Measurements from ENCODE around the gene CLDN20. TPM values are rescaled to one million over a fixed set of nuclear protein-coding genes. Genes with fewer than 3 reads are reported as not detected.
A peak's percentile ranks its signal among the peaks of the same experiment; 100 is the strongest.

Gene CLDN20
- total and polyA plus RNA-seq, 3 donors from 2014 or later: 0.26 TPM; not detected in 2

DNA sequence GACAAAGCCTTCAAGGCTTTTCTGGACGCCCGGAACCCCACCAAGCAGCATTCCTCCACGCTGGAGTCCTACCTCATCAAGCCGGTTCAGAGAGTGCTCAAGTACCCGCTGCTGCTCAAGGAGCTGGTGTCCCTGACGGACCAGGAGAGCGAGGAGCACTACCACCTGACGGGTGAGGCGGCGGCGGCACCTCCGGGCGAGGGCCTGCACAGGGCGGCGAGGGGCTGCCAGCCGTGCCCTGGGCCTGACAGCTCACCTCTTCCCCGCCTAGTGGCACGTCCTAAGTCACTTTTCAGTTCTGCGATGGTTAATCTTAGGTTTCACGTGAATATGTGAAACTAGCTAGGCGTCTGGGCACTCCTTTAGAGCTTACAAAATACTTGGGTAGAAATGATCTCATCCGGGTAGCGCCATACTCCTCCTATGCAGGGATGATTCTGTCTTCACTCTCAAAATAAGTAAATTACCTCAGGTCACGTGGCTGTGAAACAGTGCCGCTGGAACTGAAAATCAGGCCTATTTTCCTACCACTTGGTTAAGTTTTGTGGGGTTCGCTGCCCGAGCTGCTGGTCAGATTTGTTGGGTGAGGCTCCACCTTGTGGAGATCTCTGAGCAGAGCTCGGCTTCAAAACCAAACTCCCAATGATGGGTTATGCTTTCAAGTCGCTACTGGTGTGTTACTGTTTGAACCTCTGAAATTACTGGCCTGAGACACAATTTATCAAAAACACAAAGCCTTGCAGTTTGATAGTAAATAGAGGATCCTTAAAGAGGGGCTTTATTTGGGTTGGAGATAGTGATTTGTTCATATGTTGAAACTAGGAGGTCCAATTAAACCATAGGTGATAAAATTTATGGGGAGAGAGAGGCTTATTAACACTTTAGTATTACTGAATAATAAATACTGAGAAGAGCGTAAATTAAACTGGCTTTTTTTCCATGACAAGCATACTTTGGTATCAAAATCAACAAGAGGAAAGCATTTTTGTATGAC is 15.5 kb upstream of the CLDN20 start:
- H3K27me3 ChIP-seq: no peaks in the 10 kb centered on the region
- TF ChIP-seq, protein P1, sequence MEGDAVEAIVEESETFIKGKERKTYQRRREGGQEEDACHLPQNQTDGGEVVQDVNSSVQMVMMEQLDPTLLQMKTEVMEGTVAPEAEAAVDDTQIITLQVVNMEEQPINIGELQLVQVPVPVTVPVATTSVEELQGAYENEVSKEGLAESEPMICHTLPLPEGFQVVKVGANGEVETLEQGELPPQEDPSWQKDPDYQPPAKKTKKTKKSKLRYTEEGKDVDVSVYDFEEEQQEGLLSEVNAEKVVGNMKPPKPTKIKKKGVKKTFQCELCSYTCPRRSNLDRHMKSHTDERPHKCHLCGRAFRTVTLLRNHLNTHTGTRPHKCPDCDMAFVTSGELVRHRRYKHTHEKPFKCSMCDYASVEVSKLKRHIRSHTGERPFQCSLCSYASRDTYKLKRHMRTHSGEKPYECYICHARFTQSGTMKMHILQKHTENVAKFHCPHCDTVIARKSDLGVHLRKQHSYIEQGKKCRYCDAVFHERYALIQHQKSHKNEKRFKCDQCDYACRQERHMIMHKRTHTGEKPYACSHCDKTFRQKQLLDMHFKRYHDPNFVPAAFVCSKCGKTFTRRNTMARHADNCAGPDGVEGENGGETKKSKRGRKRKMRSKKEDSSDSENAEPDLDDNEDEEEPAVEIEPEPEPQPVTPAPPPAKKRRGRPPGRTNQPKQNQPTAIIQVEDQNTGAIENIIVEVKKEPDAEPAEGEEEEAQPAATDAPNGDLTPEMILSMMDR (IDR thresholded peaks at IDR 0.05): peak in 2 of 3 experiments; percentile 40 to 41
- TF ChIP-seq POLR2A (IDR thresholded peaks at IDR 0.05): no peak
- H3K4me1 ChIP-seq: no peaks in the 10 kb centered on the region
- H3K27ac ChIP-seq: no peak overlapping the region
- no peak overlapping the region for H3K4me3 ChIP-seq
- 77 to 79% methylated on average over 18 to 30 of the region's 30 CpGs for WGBS, 2 donors
- H3K9me3 ChIP-seq: no peaks in the 10 kb centered on the region
- intact Hi-C loops (cut with DNase I; ENCODE audit: low total_unique reads): loop anchor here (10.0 kb wide), 1 partner anchor 64 kb away; no protein-coding TSS in a partner anchor
- H3K36me3 ChIP-seq (ENCODE audit: low read depth, missing control alignments): no peaks in the 10 kb centered on the region
- peak; percentile 56 for DNase-seq

DNA sequence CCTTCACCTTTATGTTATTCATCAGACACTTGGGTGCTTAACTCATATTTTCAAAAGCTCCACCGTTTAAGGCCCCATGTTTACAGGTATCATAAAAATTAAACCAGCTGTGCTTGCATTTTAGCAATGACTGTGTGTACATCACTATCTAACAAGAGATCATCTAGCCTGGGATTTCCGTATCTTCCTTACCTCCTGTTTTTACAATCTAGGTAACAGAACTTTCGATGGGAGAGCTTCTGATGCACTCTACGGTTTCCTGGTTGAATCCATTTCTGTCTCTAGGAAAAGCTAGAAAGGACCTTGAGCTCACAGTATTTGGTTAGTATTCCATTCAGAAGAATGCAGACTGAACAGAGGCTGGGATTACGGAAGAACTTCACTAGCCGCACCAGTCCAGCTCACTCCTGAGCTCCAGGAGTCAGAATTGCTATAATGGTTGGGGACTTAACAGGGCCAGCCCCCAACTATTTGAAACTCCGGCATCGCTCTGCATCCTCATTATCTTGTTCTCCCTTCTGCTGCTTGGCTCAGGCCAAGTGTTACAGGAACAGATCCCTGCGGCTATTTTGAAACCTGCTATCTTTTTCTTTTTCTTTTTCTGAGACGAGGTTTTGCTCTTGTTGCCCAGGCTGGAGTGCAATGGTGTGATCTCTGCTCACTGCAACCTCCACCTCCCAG is 13.0 kb upstream of the CLDN20 start:
- no peak for TF ChIP-seq POLR2A (IDR thresholded peaks at IDR 0.05)
- TF ChIP-seq, protein P1 (IDR thresholded peaks at IDR 0.05): no peak
- Histone ChIP-seq H3K27me3 (no peaks in the 10 kb centered on the region), H3K9me3 (no peaks in the 10 kb centered on the region), H3K4me3 (no peak overlapping the region), H3K36me3 (ENCODE audit: low read depth, missing control alignments) (no peaks in the 10 kb centered on the region), H3K4me1 (no peaks in the 10 kb centered on the region), H3K27ac (no peak overlapping the region)
- intact Hi-C loops (cut with DNase I; ENCODE audit: low total_unique reads): no loop called here
- 85 to 88% methylated on average over 10 of the region's 10 CpGs for WGBS, 2 donors
- no peak for DNase-seq

DNA sequence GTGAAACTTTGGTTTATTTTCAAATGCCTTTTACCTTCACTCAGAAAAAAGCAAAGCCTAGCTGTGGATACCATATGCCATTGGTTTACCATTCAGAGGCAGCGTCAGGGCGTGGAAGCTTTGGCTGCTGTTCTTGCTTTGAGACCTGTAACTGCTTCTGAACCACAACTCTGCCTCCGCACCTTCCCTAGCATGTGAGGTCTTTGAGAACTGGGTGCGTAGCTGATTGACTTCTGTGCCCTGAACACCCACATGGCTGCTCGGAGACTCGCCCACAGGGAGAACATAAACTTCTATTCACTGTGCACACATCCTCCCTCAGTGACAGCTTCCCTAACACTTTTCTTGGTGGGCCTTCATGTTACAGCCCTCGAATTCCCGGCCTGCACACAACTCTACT is 11.2 kb upstream of the CLDN20 start:
- intact Hi-C loops (cut with DNase I; ENCODE audit: low total_unique reads): no loop called here
- TF ChIP-seq, protein P1 (IDR thresholded peaks at IDR 0.05): no peak
- TF ChIP-seq POLR2A (IDR thresholded peaks at IDR 0.05): no peak
- H3K36me3 ChIP-seq (ENCODE audit: low read depth, missing control alignments): no peaks in the 10 kb centered on the region
- H3K4me3 ChIP-seq: no peak overlapping the region
- H3K4me1 ChIP-seq: no peaks in the 10 kb centered on the region
- no peak for DNase-seq
- H3K27me3 ChIP-seq: no peaks in the 10 kb centered on the region
- no peaks in the 10 kb centered on the region for H3K9me3 ChIP-seq
- 90 to 91% methylated on average over 8 of the region's 8 CpGs for WGBS, 2 donors
- no peak overlapping the region for H3K27ac ChIP-seq

DNA sequence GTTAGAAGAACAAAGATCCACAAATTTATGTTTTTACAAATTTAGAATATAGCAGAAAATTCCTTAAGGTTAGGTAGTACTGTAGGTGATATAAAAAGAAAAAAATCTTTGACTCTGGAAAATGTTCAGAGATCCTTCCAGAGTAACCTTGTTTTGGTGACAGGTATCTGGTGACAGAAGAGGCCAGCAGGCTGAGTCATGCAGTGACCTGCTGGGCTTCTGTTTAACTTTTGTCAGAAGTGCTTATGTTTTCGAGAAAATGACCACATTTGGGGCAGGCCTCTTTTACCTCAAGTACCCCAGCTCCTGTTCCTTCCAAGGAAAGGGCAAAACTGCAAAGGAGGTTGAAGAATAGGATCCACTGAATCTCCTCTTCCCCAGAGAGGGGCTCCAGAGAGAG is 10.5 kb upstream of the CLDN20 start:
- Histone ChIP-seq H3K27me3 (no peaks in the 10 kb centered on the region), H3K9me3 (no peaks in the 10 kb centered on the region), H3K27ac (no peak overlapping the region), H3K4me1 (no peaks in the 10 kb centered on the region), H3K4me3 (no peak overlapping the region), H3K36me3 (ENCODE audit: low read depth, missing control alignments) (no peaks in the 10 kb centered on the region)
- WGBS, 2 donors: 74 to 79% methylated on average over 1 of the region's 1 CpG
- intact Hi-C loops (cut with DNase I; ENCODE audit: low total_unique reads): no loop called here
- TF ChIP-seq, protein P1 (IDR thresholded peaks at IDR 0.05): no peak
- TF ChIP-seq POLR2A (IDR thresholded peaks at IDR 0.05): no peak
- DNase-seq: no peak

Measured in testis (tissue), 3 donors.